ENCODE measurements around the gene KCNK2. TPM values are rescaled to one million over a fixed set of nuclear protein-coding genes. Genes with fewer than 3 reads are reported as not detected.

Gene KCNK2
- total RNA-seq, 1 experiment from 2014 or later: 0.15 TPM

- no peak for TF ChIP-seq ATF6 (CRISPR knock-in tag; IDR thresholded peaks at IDR 0.05)
- no peak for TF ChIP-seq FOXJ3 (CRISPR knock-in tag; IDR thresholded peaks at IDR 0.05; ENCODE audit: borderline replicate concordance)
- no peak for TF ChIP-seq ZNF281 (CRISPR knock-in tag; IDR thresholded peaks at IDR 0.05)
- no peak for TF ChIP-seq MXD4 (CRISPR knock-in tag; IDR thresholded peaks at IDR 0.05; ENCODE audit: borderline replicate concordance)
- TF ChIP-seq AR (CRISPR knock-in tag; IDR thresholded peaks at IDR 0.05): no peak
- TF ChIP-seq USF2 (CRISPR knock-in tag; IDR thresholded peaks at IDR 0.05): no peak
- no peak for TF ChIP-seq ZBTB21 (CRISPR knock-in tag; IDR thresholded peaks at IDR 0.05; ENCODE audit: borderline replicate concordance)
- TF ChIP-seq ZNF317 (CRISPR knock-in tag; IDR thresholded peaks at IDR 0.05; ENCODE audit: borderline replicate concordance, low read depth): no peak
- TF ChIP-seq JUN (CRISPR knock-in tag; IDR thresholded peaks at IDR 0.05): no peak
- TF ChIP-seq TCF7 (CRISPR knock-in tag; IDR thresholded peaks at IDR 0.05; ENCODE audit: low read depth): no peak
- no peak for TF ChIP-seq ZNF425 (CRISPR knock-in tag; conservative IDR thresholded peaks at IDR 0.05)
Measured at GRCh38 chr1:215106067-215106466, 23.5 kb downstream of the KCNK2 start (continued).

- Mint-ChIP-seq H3K4me3 (no peak overlapping the region), H3K4me1 (no peaks in the 10 kb centered on the region), H3K27me3 (ENCODE audit: low read depth) (no peaks in the 10 kb centered on the region), H3K36me3 (no peaks in the 10 kb centered on the region), H3K27ac (no peak overlapping the region), H3K9me3 (peaks cover 18% of the 10 kb centered on the region)
- ATAC-seq: no peak
- POLR2A ChIA-PET: no interaction called here
- CTCF ChIA-PET: no interaction called here
- no peak for DNase-seq (ENCODE audit: low spot score)
- TF ChIP-seq PRRX2 (CRISPR knock-in tag; IDR thresholded peaks at IDR 0.05) (no peak), ZBTB43 (CRISPR knock-in tag; IDR thresholded peaks at IDR 0.05) (no peak), CREM (CRISPR knock-in tag; IDR thresholded peaks at IDR 0.05) (no peak), ELF4 (CRISPR knock-in tag; IDR thresholded peaks at IDR 0.05; ENCODE audit: low read depth) (no peak), ZNF671 (CRISPR knock-in tag; IDR thresholded peaks at IDR 0.05) (no peak), CBFB (CRISPR knock-in tag; IDR thresholded peaks at IDR 0.05; ENCODE audit: low read depth) (no peak), PREB (CRISPR knock-in tag; IDR thresholded peaks at IDR 0.05; ENCODE audit: borderline replicate concordance) (no peak), MXD4 (CRISPR knock-in tag; IDR thresholded peaks at IDR 0.05; ENCODE audit: borderline replicate concordance) (no peak), NFE2L1 (CRISPR knock-in tag; IDR thresholded peaks at IDR 0.05) (no peak), HMGXB4 (CRISPR knock-in tag; IDR thresholded peaks at IDR 0.05) (no peak), RORB (CRISPR knock-in tag; IDR thresholded peaks at IDR 0.05) (no peak)
Measured at GRCh38 chr1:215109171-215109570, 26.6 kb downstream of the KCNK2 start.
